HG03571 (cell line): Measurements from ENCODE around the gene FLVCR2.
"Not testable (repeated sequence)": the region's sequence is repeated elsewhere in the genome, so short reads cannot be mapped to it uniquely, and the experiment has no call there.

Experiments
- ATAC-seq: cut with Tn5 transposase; IDR thresholded peaks from one replicate; pipeline ENCODE4 v1.9.1; 2021; ENCODE audit not compliant: unreplicated experiment

FLVCR2 gene

DNA sequence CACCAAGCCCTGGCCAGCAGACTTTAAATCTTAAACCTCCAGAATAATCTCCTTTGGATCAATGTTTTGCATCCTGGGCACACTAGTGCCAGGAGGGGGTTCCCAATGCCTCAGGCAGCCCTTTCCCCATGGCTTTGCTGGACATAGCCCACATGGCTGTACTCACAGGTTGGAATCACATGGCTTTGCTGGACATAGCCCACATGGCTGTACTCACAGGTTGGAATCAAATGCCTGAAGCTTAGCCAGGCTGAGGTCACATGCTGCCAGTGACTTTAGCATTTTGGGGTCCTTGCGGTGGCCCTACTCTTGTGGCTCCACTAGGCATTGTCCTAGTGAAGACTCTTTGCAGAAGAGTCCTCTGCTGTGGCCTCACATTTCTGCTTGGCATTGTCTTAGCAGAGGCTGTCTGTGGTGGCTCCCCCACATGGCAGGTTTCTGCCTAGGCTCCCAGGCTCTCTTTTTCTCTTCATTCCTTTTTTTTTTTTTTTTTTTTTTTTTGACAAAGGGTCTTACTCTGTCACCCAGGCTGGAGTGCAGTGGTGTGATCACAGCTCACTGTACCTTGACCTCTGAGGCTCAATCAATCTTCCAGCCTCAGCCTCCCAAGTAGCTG, 13.0 kb downstream of the FLVCR2 start:
- no peak for ATAC-seq

DNA sequence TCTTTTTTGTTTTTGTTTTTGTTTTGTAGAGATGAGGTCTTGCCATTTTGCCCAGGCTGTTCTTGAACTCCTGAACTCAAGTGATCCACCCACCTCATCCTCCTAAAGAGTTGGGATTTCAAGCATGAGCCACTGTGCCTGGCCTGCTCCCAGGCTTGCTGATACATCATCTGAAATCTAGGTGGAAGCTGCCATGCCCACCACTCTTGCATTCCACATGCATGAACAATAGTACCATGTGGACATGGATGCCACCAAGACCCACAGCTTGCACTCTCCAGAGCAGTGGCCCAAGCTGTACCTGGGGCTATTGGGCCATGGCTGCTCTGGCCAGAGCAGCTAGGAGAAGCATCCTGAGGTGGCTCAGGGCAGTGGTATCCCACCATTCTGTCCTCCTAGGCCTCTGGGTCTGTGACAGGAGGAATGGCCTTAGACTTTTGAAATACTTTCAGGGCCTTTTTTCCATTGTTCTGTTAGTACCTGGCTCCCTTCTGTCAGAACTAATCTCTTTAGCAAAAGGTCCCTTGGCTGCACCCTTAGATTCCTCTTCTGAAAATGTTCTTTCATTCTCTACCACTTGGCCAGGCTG, 13.7 kb downstream of the FLVCR2 start:
- no peak for ATAC-seq

DNA sequence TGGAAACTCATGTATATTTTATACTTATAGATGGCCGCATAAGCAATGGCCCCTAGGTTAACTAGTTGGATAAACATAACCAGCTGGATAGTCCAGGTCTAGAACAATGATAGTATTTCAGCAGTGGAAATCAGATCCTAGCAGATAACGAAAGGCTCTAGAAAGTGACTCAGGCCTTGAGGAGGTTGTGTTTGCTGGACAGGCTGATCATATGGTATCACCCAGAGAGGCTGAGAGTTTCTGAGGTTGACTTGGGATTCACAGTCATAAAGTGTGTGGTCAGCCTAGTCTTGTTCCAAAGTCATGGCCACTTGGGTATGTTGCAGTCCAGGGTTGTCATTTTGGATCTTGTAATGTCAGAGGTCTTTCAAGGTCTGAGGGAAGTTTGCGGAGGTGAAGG, 16.8 kb downstream of the FLVCR2 start:
- ATAC-seq: no peak

DNA sequence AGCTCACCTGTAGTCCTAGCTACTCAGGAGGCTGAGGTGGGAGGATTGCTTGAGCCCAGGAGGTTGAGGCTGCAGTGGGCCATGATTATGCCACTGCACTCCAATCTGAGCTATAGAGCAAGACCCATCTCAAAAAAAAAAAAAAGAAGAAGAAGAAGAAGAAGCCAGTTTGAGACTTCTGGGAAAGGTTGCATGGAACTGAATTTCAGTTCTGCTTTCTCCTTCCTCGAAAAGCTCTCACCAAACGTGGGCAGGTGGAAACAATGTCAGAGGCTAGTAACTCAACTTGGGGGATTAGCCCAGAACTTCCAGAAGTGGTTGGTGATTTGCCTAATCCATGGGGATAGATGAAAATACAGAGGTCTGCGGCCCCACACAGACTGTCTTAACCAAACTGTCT, 18.7 kb downstream of the FLVCR2 start:
- no peak for ATAC-seq

DNA sequence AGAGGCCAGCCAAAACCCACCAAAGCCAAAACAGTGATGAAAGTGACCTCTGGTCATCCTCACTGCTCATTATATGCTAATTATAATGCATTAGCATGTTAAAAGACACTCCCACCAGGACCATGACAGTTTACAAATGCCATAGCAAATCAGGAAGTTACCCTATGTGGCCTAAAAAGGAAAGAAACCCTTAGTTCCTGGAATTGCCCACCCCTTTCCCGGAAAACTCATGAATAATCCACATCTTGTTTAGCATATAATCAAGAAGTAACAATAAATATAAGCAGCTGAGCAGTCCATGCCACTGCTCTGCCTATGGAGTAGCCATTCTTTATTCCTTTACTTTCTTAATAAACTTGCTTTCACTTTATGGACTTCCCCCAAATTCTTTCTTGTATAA, 21.7 kb downstream of the FLVCR2 start:
- not testable (repeated sequence) for ATAC-seq

DNA sequence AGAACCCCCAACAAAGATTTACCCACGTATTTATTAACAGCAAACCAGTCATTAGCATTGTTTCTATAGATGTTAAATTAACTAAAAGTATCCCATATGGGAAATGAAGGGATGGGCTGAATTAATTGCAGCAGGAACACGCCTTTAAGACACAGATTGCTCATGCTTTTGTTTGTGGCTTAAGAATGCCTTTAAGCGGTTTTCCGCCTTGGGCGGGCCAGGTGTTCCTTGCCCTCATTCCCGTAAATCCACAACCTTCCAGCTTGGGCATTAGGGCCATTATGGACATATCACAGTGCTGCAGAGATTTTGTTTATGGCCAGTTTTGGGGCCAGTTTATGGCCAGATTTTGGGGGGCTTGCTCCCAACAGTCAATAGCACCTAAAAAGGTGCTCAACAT, 22.6 kb downstream of the FLVCR2 start:
- not testable (repeated sequence) for ATAC-seq

DNA sequence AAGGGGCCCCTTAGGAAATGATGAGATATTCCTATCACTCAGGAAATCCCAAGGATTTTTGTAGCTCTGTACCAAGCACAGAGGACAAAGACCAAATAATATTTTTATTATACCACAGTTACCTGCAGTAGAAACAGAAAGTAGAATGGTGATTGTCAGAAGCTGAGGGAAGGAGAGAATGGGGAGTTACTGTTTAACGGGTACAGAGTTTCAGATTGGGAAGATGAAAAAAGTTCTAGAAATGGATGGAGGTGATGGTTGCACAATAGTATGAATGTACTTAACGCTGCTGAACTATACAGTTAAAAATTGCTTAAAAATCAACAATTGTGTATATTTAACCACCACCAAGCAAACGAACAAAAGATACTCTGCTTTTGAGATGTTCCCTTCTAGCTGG, 24.1 kb downstream of the FLVCR2 start:
- ATAC-seq: no peak

DNA sequence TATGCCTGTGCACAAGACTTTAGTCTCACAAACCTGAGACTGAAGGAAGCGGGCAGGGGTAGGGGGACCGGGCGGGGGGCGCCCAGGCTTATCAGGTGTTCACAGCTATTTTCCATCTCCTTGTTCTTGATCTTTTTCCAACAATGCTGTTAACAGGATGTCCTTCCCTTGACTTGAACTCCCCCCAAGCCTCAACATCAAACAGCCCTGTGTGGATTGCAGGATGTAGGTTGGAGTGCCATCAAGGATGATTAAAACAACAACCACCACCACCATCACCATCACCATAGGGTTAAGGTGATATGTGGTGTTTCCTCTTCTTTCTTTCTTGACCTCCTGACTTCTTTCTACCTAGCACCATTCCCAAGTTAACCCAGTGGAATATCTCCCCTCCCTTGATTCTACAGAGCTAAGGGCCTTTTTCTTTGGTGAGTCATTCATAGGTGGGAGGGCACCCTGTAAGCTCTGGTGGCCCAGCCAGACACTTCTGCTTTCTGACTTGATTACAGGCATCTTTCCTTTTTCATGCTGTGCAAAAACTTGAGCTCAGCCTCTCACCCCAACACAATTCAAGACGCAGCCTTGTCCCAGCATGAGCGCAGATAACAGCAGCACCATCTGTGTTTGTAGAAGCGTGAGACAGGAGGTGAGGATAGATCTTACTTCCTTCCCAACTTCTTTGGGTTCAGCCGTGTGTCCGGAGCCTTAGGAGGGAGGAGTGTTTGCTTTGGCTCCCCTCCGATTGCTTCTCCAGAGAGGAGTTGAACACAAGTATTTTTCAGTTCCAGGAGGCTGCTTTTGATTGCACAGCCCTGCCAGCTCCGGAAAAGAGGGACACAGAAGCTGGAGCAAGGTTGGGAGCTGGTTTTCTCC, 26.8 kb downstream of the FLVCR2 start:
- ATAC-seq: no peak

DNA sequence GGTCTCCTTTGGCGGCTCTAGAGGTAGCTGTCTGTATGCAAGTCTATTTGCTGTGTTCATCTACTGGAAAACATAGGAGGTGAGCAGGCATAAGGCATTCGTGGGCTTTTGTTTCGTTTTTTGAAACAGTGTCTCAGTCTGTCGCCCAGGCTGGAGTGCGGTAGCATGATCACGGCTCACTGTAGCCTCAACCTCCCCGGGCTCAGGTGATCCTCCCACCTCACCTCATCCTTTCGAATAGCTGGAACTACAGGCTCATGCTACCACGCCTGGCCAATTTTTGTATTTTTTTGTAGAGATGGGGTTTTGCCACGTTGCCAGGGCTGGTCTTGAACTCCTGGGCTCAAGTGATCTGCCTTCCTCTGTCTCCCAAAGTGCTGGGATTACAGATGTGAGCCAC, 27.5 kb downstream of the FLVCR2 start:
- ATAC-seq: no peak

DNA sequence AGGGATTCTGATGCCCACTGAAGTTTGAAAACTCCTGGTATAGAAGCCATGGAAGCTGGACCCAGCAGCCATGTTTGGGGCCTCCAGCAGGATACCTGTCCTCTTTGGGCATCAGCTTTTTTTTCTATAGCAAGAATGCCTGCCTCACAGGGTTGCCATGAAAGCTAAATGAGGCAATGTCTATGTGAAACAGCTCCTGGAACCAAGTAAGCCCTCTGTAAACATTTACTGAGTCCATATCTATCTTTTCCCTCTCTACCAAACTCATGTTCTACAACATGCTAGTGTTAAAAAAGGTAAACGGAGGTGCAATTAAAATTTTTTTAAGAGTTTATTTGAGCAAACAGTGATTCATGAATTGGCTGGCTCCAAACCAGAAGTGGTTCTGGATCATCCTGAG, 28.6 kb downstream of the FLVCR2 start:
- ATAC-seq: no peak

DNA sequence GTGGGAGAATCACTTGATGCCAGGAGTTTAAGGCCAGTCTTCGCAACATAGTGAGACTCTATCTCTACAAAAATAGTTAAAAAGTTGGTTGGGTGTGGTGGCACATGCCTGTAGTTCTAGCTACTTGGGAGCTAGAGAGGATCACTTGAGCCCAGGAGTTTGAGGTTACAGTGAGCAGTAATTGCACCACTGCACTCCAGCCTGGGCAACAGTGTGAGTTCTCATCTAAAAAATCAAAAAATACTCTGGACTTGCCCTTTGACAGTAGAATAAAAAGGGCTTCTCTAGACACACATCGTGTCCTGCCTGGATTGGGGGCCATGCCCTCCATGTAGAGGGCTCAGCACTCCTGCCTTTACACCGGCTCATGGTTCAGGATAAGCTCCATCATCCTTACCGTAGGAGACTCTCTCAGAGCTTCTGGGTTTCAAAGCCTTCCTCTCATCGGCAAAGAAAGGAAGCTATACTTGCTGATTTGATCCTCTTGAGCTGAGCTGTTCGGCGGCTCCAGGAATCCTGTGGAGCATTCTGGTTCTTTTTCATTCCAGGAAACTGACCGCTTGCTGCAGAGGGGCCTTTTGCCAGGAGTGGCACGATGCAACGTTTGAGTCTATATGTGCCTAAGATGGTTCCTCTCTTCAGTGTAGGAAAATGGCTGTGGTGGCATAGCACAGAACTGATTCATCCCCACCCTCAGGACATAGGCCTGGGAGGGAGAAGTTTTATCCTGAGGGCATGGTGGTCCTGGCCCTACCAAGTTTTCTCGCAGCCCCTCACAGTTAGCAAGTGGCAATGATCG, 29.6 kb downstream of the FLVCR2 start:
- no peak for ATAC-seq

DNA sequence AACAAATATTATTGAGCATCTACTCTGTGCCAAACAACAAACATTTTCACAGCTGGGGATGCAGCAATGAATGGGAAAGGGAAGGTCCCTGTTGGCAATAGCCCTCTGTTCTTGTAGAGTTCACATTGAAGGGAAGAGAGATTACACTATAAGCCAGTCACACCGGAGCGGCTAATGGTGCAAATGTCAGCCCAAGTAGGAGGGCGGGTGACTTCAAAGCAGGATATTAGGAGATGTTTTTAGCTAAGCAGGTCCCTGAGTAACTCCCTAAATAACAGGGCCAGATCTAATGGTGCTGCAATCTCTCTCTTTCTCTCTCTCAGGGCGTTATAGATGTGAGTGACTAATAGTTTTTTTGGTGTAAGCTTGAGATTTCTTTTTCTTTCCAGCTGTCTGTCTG, 30.7 kb downstream of the FLVCR2 start:
- ATAC-seq: no peak

DNA sequence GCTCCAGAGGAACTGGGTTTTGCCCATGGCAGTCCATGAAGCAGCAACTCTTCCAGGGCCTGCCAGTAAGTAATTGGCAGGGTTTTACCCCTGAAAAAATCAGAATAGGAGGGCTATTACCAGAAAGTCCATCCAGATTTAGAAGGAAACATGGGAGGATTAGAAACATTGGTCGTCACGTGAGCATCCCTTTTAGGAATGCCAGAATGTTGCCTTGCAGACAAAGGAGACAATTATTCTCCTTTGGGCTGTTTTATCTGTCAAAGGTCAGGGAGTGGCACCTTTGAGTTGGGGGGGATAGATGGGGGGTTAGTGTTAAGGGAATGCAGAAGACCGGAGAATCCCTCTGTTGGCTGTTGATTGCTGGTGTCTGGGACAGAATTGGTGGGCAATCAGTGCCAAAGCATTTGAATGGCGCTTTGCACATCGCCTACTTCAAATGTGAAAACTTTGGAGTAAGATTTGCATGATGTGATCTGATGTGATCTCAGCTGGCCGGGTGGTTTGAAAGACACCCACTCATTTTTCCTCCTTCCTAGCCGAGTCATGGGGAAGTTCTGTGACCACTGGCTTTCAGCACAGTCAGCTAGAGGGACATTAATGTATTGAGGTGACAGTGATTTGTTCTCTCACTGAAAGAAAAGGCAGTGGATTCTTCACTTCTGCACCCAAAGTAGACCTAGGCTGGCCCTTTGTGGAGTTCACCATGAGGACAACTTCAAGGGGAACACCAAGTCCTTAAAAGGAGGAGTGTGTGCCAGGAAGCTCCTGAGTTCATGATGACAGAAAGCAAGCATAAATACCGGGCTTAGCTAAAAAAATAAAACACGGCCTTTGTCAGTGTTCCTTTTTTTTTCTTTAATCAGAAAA, 31.4 kb downstream of the FLVCR2 start:
- ATAC-seq: no peak

DNA sequence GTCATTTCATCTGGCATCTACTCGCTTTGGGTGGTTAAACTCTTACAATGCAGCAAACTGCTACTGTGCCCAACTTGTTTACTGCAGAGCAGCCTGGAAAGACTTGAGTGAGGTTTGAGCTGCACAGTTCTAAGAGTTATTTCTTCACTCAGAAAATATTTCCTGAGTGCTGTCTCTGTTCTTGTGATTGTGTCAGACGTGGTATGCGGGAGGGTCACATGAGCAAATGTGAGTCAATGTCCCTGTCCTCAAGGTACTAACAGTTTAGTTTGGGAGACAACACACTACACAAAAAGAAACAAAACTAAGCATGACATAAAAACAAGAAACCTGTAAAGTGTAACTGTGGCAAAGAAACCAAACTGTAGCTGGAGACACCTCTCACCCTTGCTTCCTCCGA, 32.4 kb downstream of the FLVCR2 start:
- no peak for ATAC-seq

DNA sequence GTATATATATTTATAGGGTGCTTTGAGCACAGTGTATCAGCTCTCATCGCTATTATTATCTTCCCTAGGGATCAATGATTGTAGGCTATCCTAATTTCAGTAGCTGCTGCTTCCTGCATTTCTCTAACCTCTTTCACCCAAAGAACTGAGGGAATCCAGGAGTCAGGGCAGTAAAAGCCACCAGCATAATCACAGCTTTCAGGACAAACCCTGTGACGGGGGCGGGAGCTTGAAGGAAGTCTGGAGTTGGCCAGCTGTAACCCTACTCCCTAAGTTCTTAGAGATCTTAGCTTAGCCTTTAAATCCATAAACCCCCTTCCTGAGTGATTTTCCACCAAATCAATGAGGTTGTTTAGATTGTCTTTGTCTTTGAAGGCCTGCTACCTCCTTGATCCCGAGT, 33.7 kb downstream of the FLVCR2 start:
- ATAC-seq: no peak

DNA sequence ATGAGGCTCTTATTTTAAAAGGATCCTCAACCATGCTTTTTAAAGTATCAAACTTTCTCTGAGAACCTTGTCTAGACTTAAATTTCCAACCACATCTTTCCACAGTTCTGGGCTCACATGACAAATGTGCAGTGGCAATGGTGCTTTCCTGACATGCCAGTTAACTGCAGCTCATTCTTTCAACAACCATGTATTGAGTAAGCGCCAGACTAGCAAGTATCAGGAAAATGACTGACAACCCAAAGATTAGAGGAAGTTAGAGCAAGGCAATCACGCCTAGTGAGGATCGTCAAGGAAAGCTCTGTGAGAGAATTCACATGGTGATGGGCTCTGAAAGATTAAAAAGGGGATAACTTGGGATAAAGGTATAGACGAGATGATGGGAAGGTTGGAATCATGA, 35.8 kb downstream of the FLVCR2 start:
- ATAC-seq: no peak

DNA sequence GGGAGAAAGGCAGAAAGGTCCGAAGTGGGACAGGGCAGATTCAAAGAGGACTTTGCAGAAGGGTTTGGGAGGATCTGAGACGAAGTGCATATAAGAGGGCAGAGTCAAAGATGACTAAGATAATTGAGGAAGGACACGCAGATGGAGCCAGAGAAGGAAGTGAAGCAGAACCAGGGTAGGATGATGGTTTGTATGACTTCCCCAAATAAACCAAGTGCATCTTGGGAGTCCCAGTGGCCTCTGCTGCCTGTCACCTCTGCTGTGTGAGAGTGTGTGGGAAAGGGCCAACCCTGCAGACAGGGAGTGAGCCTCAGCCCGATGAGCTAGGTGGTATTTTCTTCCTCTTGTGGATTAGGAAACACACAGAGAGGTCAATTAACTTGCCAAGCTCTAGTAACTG, 36.8 kb downstream of the FLVCR2 start:
- no peak for ATAC-seq

DNA sequence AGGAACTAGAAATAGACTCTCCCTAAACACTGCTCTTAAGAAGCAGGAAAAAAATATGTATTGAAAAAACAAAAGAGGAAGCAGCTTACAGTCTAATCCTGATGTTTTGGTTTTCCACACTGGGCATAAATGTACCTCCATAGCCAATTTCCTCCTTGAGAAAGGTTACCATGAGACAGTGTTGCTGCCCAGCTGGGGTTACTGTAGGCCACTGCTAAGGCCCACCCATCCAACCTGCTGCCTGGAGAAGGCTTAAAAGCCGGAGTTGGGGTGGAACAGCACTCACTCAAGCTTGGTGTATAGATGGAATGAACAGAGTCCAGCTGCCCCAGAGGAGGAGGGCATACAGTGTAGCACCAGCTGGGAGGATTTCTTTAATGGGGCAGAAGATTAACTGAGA, 41.1 kb downstream of the FLVCR2 start:
- ATAC-seq: no peak

DNA sequence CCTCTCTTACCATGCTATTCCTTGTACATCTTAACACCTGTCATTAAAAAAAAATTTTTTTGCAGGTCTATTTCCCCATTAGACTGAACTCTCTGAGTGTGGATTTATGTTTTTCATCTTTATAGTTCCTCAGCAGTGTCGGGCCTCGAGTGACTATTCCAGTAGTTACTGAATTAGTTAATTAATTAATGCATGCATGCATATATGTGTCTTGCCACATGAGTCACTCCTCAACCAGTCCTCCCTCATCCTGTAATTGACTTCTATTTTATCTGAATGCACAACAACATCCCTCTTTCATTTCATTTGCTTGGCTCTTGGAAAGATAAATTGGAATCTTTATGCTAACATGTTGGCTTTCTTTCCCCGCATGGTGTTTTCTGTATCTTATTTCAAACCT, 46.6 kb downstream of the FLVCR2 start:
- no peak for ATAC-seq

DNA sequence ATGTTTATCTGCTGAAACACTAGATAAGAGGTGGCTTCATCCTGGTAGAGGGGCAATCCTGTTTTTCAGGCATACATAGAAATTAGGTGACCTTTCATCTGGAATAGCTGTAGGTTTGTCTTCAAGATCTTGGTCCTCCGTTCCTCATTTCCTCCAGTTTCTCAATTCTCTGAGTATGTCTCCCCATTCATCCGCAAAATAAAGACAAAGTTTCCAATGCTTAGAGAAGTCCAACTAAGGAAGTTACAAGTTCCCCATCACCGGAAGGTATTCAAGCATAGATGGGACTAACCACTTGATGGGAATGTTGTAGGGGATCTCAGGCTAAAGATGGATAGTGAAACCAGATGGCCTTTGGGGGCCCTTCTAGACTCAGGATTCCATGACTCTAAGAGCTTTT, 48.0 kb downstream of the FLVCR2 start:
- no peak for ATAC-seq

DNA sequence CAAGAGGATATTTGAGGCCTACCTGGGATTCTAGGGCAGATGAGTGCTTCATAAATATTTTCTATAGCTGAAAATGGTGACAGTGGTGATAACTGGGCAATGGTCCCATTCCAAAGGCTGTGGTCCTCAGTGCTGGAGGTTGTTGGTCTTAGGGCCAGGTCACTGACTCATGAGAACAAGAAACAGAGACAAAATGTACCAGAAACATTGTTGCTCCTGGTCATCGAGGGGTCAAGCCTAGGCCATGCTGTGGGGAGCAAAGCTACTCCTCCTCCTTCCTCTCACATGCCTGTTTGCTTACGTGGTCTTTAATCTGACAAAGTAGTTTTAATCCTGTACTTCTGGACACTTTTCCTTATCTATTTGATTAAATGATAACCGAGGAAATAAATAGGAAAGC, 48.4 kb downstream of the FLVCR2 start:
- ATAC-seq: no peak
